HG03060 (cell line): ENCODE measurements around the gene ZIC1.

Experiments
- ATAC-seq: cut with Tn5 transposase; IDR thresholded peaks from one replicate; pipeline ENCODE4 v1.9.1; 2021; ENCODE audit warnings: low read depth, moderate number of reproducible peaks; ENCODE audit not compliant: unreplicated experiment

Gene ZIC1

DNA sequence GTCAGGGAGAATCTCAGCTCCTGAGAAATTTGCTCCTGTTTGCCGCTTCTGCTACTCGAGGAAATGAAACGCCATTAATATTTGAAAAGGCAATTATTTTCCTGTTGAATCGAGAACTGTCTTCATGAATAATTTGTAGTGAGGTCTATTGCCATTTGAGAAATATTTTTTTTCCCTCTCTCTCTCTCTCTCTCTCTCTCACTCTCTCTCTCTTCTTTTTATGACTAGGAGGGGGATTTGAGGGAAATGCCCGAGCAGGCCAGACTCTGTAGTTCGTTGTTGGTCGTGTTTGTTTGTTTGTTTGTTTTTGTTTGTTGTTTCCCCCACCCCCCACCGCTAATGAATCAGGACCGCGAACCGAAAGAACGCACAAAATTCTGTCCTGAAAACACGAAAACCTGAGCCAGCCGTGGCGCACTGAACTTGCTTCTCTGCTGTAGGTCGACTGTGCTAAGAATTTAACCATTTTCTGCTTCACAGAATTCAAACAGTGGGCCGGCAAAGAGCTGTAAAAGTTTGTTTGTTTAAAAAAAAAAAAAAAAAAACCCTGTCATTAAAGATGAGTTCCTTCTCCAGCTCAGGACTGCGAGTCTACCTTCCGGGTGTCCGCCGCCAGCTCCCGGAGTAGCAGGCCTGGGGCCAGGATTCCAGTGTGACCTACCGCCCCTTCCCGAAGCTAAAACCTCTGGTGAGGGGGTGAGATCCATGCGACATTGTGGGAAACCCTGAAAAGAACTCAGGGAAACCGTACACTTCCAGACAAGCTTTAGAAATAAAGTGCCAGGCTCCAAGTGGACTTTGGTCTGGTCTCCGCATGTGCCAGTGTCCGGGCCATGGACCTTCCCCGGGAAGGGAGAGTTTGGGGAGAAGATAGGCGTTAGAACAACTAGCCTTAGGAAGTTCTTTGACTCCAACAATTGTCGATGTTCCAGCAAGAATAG, 15.0 kb upstream of the ZIC1 start:
- ATAC-seq = no peak

DNA sequence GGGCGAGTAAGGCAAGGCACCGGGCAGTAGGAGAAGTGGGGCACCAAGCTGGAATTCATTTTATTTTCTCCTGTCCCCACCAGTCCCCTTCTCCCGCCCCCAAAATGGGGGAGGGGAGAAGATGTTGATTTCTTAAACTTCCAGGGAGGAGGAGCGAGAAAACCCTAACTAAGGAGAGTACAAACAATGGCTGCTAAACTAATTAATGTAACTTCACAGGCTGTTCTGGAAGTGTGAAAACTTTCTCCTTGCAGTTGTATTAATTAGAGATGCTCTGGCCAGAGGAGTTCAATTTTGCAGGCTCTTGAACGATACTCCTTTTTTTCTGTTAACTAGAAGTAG, 14.3 kb upstream of the ZIC1 start:
- ATAC-seq = no peak

DNA sequence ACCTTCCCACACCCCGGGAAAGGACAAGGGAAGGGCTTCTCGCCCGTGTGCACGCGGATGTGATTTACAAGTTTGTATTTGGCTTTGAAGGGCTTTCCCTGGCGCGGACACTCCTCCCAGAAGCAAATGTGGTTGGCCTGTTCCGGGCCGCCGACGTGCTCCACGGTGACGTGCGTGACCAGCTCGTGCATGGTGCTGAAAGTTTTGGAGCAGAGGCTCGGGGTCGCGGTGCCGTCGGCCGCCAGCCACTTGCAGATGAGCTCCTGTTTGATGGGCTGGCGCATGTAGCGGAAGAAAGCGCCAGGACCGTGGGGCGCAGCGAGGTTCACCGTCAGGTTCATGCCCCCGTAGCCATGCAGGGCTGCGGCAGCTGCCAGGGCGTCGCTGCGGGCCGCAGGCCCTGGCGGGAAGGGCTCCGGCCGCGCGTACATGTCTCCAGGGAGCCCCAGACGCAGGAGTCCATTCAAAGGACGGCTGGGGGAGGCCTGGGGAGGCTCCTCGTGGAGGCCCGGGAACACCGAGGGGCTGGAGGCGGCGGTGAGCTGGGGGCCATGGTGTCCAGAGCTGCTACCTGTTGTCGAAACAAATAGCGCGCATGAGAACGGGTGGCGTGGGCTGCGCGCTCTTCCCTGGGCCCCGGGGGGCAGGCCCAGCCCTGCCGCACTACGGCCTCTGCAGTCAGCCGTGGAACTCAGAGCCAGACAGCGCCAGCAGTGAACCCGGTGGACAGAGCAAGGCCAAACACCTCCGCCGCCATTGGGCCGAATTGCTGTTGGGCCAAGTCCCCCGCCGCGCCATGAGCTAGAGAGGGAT, 13.1 kb upstream of the ZIC1 start:
- ATAC-seq = no peak

DNA sequence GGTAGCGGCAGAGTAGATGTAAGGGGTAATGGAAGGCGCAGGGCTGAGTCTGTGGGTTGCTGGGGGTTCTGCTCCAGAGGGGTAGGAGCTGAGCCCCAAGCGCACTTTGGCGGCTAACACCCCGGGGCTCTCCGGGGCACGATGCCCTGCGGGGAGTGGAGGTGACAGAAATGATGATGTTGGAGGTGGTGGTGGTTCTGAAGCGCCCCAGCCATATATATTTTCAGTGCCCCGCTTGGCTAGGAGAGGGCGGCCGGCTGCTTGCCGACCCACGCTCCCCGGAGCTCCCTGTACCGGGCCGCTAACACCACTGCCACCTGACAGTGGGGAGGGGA, 12.5 kb upstream of the ZIC1 start:
- ATAC-seq = no peak

DNA sequence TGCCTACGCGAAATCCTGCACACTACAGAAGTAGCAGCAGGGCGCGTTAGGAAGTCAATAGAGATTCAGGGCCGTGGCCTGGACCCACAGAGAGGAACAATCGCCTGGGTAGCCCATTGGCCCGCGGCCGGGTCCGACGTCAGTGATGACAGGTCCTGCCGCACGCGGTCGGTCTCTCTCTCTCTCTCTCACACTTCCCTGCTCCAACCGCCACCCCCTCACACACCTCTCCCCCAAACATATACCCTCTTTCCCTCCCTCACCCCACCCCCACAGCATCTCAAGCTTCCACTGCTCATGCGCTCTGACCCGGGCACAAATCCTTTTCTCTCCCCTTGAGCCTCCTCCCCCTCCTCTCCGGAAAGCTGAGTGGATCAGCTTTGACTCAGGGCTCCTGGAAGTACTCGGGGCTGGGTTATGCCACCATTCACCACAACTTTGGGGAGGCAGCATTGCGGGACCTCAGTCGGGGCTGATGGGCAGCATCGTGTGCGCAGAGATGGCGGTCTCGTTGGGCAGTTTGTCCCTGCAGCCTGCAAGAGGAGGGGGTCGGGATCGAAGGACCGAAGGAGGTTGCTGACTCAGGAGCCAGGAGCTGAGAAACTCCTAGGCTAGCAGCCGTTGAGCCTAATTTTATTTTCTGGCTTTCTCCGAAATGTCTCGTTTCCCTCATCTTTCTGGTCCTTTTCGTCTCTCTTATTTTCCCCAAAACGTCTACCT, 11.8 kb upstream of the ZIC1 start:
- no peak for ATAC-seq

DNA sequence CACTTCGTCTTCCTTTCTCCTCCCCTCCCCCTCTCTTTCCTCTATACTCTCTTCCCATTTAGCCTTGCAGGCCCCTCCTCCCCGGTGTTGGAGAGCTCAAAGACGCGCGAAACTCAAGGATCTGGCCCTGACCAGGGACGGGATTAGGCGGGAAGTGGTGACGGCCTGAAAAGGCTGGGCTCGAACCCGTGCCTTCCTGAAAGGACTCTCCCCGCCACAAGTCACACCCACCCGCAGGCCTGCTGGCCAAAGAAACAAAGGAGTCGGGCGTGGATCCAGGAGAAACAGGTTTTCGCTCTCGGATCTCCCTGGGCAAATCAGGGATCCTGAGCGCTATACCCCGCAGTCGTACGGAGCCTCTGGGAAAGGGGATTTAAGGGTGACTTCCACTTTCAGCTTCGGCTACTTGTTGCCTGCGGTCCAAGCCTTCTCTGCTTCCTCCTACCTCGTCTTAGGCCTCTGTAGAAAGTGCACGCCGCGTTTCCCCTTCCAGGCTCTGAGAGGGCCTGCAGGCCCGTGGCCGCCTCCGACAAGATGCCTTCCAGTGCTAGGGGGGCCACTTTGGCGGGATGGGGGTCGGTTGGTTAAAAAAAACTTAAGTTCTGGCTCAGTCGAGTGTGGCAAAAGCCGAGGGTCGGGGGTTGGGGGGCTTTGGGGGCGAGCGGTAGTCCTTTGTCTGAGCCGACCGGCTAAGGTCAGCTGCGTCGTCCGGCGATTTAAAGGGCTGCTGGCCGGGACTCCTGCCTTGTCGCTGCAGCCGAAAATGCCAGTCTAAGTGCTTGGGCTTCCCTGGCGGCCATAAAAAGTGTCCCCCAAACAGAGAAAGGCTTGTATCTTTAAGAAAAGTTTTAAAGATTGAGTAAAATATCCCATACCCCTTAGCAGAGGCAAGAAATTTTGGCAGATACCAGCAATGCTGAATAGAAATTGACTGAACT, 11.0 kb upstream of the ZIC1 start:
- no peak for ATAC-seq

DNA sequence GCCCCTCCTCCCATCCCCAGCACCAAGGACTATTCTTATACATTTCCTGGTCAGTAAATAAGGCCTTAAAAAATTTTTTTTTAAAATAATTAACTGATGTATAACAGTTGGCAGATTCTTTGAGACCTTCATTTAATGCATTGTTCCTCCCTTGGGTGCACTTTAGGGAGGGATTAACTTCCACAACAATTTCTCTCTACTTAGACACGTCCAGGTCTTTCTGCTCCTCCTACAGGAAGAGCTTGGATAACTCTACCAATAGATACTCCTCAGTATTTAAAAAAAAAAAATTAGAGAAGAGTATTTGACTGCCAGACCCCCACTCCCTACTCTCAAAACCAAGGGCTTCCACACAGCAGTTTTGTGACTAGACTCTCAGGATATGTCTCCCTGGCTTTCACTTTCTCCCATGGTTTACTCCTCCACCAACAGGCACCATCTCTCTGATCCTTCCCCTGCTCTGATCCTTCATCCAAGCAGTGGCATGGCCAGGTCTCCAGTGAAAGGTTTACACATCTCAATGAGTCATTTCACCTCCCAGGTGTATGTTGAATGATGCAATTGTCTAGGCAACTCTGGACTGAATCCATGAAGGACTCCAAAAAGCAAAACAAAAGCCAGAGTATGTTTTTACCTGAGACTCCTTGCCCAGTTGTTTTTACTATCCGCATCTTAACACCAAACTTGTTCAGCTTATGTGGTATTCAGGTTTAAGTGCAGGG, 10.2 kb upstream of the ZIC1 start:
- no peak for ATAC-seq

DNA sequence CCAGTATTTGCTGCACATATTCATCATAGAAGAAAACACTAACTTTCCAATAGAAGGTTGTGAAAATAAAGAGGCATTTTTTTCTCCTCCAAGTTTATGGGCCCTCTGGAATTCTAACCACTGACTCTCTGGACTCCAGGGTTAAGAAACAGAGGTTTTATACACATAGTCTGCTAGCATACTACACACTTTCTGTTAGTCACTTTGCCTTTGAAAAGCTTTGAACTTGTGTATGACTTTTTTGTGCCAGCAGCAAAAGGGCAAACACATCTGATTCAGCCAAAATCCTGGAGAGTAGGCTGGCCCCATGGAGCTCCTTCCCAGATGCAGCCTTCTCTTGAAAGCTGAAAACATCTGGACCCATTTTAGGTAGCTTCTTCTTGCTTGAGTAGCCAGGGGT, 9.1 kb upstream of the ZIC1 start:
- ATAC-seq = no peak

DNA sequence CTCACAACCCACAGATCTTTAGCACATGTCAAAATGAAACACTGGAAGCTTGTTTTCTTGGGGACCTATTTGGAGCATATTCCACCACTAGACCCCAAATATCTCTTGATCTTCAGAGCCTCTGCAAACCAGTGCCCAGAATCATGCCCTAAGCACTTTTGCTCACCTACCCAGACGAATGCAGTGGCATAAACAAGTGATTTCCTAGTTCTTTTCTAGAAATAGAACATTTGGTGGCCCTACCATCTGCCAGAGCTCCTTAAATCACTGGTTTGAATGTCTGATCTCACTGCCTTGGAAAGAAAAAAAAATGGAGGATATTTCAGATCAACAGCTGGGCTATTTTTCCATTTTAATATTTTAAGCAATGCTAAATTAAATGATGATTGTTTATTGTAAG, 8.2 kb upstream of the ZIC1 start:
- no peak for ATAC-seq

DNA sequence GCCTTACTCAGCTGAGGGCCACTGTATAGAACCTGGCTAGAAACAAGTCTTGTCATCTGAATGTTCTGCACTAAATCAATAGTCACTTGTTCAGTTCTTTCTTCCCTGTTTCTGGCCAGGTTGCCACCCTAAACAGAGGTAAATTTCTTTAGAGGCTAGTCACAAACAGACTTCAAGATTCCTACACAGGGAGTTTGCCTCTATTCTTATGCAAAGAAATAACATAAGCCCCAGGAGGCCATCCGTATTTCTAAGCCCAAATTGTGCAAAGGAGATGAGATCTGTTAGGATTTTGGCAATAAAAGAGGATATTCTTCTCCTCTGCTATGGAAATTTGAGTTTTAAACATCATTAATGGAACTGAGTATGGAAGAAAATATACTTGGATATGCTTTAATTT, 7.7 kb upstream of the ZIC1 start:
- no peak for ATAC-seq

DNA sequence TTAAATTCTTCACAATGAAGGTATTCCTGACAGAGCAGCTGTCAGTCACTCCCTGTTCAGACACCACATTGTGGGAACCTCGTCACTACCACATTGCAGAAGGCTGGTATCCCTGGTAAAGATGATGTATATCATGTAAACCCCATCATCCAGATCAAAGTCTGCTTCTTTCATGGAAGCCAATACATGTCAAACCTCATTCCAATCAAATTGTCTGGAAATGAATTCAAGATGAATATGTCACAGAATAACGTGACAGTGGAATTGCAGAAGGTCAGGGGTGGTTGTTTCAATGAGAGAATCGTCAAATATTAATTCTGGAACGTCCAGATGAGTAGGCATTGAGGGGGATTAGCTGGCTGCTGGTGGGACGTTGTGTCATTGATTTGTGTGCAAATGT, 7.0 kb upstream of the ZIC1 start:
- no peak for ATAC-seq

DNA sequence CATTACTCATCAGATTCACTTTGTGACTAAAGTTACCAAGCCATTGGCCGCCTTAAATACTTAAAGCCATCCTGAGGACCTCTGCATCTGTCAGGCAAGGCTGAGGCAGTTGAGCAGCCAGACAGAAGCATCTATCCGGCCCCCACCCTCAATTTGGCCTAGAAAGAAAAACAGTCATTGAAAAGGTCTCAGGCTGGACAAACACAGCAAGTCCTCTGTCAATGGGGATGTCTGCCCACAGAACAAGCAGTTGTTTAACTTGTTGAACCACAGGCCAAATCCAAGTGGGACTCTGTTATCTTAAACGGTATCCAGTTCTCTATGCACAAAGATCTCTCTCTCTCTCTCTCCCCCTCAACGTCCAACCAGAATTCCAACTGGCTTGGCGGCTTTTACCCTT, 5.7 kb upstream of the ZIC1 start:
- no peak for ATAC-seq

DNA sequence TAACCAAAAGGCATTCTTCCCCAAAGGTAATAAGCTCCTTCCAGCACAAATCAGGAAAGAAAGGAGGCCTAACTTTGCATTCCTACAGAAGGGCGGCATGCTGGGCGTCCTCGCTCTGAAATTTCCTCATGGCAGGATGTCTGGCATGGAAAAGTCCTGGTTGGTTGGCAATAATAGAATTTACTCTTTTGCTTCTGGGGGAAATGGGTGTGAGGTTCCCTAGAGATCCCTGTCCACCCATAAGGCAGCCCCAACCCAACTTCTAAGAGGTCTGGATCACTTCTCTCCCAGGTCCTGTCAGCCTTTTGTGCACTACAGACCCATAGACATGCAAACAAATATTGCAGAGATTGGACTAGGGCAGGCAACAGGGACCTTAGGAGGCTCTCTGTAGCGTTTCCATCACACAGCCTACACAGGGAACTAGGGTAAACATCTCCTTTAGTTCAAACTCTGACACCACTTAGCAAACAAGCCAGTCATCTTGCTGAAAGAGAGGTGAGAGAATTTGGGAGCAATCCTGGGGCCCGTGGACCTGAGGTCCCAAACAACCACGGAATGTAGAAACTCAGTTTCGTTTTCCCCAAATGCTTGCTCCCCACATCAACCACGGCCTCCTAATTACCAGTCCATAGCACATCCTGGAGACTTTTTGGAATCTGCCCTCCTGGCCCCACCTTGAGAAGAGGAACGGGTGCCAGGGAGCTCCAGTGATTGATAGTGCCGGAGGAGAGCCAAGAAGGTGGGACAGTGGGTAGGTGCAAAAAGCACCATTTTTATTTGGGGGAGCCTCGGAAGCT, 5.0 kb upstream of the ZIC1 start:
- ATAC-seq = no peak

DNA sequence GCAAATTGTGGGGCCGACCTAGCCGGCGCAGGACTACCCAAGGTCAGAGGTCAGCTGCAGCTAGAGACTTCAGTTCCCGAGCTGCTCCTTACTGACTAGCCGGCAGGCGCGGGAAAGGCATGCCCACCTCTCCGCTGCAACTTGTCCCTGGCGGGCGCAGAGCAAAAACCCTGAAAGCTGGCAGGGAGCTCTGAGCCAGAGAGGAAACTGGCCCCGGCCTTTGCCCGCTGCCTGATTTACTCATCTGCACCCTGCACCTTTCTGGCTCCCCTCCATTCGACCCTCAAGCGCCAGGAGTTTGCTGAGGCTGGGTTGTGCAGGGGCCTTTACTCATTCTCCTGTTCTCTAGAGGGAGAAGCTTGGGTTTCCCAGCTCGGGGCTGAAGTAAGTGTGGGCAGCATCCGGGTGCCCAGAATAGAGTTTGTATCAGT, 4.3 kb upstream of the ZIC1 start:
- no peak for ATAC-seq

DNA sequence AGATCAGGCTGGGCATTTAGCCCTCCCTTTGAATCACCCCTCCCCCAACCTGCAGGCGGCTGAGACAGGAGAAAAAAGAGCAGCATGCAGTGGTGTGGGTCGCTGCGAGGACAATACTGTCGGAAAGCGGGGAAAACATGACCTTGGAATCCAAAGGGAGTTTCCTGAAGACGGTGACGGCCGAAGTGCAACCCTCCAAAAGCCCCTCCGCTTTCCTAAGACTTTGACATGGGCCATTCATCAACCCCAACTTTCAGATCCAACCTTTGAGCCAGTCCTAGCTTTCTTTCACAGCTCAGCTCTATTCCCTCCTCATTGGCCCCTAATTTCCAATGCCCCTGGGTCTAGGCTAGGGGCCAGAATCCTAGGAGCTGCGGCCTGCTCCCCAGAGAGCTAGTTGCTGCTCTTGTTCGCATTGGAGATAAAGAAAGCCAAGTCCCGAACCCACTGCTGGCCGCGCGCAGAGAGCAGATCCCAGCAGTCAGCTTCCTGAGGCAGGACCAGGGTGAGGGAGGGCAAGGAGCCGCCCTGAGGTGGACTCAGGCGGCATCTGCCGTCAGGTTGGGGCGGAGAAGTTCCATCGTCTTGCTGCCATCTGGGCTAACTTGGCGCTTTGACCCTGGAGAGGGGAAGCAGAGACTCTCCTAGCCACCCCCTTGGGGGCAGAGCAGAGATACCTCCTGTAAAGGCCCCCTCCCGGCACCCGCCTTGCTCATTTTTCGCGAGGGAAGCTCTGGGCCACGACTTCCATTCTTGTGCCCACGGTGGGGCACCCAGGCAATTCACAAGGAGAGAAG, 3.7 kb upstream of the ZIC1 start:
- ATAC-seq = no peak

DNA sequence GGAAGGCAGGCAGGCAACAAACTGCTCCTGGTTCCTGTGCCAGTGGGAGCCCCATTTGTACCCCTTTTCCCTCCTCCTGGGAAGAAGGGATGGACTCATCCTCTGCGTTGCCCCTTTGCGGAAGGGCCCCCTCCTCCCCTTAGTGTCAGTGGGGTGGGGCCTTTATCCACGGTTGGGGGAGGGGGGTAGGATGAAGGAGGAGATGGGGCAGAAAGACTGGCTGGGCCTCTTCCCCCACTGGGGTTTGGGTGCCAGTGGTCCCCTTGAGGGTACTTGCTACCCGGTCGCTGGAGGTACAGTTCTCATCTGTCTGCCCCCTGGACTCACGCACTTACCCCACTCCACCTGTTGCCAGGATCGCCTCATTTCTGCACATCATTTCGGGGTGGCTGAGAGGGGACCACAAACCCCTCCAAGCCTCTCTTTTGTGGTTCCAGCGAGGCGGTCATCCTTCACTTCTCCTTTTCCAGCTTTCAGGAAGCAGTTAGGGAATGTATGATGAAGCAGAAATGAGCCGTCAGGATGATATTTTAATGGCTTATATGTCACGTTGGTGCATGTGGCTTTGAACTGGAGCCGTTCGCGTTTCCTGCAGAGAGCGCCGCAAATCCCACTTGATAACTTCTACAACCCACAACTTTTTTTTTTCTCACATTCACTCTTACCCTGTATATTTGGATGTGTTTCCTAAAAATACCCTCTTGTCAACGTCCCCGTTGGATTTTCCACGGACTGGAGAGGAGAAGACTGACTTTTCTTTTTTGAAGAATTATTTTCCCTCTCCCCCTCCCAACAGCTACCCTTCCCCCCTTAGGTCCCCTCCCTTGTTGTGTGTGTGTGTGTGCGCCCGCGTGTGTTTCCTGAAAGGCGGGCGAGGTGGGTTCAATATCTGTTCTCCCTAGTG, 2.9 kb upstream of the ZIC1 start, which contains the start of gene ZIC4:
Gene ZIC4 (minus strand): TSS at position 516 of the 904 bp plus-strand sequence. CDS start 3,746 bp downstream, outside the sequence.
- ATAC-seq = no peak

DNA sequence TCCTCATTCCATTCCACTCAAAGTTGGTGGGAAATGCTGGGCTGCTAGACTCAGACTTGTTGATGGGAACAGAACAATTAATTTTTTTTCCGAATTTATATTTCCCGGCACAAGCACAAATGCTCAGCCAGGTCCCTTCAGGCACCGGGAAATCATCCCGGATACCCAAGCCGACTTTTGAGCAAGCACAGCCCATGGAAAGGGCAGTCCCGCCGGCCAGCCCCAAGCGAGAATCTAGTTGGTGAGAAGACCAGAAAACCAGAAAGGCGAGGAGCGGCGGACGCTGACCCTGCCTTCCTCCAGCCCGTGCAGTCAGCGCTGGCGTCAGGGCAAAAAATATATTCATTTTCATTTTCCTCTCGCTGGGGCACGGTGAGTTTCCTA, 2.1 kb upstream of the ZIC1 start:
- ATAC-seq = no peak
